GM21825 (cell line): Measurements from ENCODE around the gene RASA1.
"Not testable (repeated sequence)": the region's sequence is repeated elsewhere in the genome, so short reads cannot be mapped to it uniquely, and the experiment has no call there.

Source experiments
- ATAC-seq: cut with Tn5 transposase; IDR thresholded peaks from one replicate; pipeline ENCODE4 v1.9.1; 2021; ENCODE audit warnings: mild to moderate bottlenecking, moderate library complexity; ENCODE audit not compliant: unreplicated experiment

The RASA1 gene

DNA sequence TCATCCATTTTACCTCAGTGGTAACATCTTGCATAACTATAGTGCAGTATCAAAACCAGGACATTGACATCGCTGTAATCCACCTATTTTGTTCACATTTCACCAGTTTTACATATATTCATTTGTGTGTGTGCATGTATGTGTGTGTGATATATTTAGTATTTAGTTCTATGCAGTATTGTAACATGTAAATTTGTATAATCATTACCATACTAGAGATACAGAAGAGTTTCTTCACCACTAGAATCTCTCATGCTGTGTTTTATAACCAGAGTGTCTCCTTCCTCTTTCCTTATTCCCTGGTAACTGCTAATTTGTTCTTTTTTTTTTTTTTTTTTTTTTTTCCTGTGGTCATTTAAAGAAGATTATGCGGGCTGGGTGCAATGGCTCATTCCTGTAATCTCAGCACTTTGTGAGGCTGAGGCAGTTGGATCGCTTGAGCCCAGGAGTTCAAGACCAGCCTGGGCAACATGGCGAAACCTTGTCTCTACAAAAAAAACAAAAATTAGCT, 11.0 kb downstream of the RASA1 start:
- no peak for ATAC-seq

DNA sequence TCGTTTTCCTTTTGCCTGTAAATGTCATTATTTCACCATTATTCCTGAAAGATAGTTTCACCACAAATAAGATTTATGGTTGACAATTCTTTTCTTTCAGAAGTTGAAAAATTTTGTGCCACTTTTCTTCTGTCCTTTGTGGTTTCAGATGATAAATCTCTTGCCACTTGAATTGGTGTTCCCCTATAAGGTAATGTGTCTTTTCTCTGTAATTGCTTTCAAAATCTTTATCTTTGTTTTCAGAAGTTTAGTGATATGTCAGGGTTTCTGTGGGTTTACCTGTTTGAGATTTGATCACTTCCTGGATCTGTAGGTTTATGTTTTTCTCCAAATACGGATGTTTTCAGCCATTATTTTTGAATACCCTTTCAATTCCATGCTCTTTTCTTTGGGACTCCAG, 14.6 kb downstream of the RASA1 start:
- ATAC-seq = no peak

GRCh38 chr5:87287266-87287665, 19.6 kb downstream of the RASA1 start:
- ATAC-seq = not testable (repeated sequence)

- ATAC-seq = no peak
Observed at GRCh38 chr5:87298692-87299362, 31.1 kb downstream of the RASA1 start.

- no peak for ATAC-seq
Observed at GRCh38 chr5:87300176-87300575, 32.5 kb downstream of the RASA1 start.

GRCh38 chr5:87300744-87301143, 33.1 kb downstream of the RASA1 start:
- ATAC-seq = no peak

DNA sequence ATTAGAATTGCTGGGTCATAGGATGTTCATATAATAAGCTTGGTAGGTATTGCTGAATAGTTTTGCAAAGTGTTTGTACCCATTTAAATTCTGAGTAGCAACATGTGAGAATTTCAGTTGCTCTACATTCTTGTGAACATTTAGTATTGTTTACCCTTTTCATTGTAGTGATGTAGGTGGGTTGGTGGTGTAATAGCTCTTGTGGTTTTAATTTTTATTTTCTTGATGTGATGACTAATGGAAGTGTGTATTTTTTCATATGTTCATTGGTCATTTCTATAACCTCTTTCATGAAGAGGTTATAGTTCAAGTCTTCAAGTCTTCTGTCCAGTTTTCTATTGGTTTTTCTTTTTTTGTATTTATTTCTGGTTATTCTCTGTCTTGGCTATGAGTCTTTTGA, 34.4 kb downstream of the RASA1 start:
- ATAC-seq = no peak

DNA sequence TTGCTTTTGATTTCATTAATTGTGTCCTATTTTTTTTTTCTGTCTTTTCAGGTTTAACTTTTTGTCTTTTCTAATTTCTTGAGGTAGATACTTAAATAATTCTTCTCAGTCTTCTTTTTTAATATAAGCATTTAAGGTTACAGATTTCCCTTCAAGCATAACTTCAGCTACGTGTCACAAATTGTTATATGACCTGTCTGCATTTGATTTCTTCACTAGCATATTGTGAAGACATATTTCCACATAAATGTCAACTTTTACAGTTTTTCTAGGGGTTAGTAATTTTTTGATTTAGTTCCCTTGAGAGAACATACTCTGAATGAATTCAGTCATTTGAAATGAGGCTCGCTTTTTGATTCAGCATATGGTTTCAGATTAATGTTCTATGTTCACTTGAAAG, 35.6 kb downstream of the RASA1 start:
- ATAC-seq = no peak

DNA sequence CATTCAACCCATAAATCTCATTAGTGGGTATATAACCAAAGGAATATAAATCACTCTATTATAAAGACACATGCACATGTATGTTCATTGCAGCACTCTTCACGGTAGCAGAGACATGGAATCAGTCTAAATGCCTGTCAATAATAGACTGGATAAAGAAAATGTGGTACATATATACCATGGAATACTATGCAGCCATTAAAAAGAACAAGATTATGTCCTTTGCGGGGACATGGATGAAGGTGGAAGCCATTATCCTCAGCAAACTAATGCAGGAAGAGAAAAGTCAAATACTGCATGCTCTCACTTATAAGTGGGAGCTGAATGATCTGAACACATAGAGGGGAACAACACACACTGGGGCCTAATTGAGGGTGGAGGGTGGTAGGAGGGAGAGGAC, 38.4 kb downstream of the RASA1 start:
- ATAC-seq = not testable (repeated sequence)

DNA sequence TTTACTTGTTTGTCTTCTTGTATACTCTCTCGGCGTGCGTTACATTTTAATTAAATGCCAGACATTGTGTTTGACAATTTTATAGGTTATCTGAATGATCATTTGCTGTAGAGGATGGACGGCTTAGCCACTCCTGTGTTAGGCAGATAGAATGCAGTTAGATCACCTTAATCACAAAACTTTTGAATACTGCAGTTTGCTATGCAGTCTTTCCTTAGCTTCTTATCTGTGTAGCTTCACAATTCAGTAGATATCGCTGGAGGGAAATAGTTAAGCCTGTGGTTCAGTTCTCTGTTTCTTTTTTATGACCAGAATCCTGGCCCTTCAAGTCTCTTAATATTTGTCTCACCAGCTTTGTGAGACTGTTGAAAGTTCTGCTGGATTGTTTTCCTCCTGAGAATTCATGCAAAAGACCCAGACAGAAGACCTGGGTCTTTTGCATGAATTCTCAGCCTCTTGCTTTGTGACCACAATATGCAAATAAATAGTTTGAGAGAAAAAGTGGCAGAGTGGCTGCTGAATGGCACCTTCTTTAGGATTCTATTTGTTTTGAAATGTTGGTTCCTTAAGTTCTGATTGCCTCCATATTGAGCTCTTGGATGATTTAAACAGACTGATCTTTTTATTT, 40.2 kb downstream of the RASA1 start:
- ATAC-seq = peak; percentile 99

- ATAC-seq = no peak
Observed at GRCh38 chr5:87311405-87312279, 44.0 kb downstream of the RASA1 start.

- no peak for ATAC-seq
Observed at GRCh38 chr5:87313216-87313615, 45.5 kb downstream of the RASA1 start.

DNA sequence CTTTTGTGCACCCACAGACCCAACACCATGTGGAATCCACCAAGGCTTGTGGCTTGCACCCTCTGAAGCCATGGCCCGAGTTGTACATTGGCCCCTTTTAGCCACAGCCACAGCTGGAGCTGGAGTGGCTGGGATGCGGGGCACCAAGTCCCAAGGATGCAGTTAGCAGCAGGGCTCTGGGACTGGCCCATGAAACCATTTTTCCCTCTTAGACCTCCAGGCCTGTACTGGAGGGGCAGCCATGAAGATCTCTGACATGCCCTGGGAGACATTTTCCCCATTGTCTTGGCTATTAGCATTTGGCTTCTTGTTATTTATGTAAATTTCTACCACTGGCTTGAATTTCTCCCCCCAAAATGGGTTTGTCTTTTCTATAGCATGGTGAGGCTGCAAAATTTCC, 51.8 kb downstream of the RASA1 start:
- ATAC-seq = no peak

DNA sequence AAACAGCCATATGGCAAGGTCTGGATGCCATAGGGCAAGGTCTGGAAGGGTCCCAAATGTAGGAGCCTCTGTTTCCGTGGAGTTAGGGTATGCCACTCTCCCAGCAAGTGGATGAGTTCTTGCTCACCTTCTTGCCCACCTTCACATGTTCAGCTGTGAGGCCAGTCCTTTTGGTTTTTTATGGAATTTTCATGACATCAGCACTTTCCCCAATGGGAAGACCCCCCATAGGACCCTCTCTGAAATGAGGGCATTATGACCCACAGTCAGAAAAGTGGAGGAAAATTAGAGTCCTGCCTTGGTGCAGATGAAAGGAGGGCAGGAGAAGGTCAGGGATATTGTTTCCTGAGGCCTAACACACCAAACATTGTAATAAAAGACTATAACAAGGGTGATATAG, 53.9 kb downstream of the RASA1 start:
- no peak for ATAC-seq

DNA sequence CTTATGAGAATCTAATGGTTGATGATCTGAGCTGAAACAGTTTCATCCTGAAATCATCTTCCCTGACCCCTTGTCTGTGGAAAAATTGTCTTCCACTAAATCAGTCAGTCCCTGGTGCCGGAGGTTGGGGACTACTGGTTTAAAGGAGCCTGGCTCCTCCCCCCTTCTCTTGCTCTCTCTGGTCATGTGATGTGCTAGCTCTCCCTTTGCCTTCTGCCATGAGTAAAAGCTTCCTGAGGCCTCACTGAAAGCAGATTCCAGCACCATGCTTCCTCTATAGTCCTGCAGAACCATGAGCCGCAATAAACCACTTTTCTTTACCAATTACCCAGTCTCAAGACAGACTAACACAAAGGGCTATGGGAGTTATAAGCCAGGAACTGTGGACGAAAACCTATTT, 54.7 kb downstream of the RASA1 start:
- ATAC-seq = no peak

GRCh38 chr5:87327998-87328397, 60.3 kb downstream of the RASA1 start:
- ATAC-seq = no peak

- no peak for ATAC-seq
Observed at GRCh38 chr5:87329114-87329513, 61.4 kb downstream of the RASA1 start.

- no peak for ATAC-seq
Observed at GRCh38 chr5:87339986-87340385, 72.3 kb downstream of the RASA1 start.

DNA sequence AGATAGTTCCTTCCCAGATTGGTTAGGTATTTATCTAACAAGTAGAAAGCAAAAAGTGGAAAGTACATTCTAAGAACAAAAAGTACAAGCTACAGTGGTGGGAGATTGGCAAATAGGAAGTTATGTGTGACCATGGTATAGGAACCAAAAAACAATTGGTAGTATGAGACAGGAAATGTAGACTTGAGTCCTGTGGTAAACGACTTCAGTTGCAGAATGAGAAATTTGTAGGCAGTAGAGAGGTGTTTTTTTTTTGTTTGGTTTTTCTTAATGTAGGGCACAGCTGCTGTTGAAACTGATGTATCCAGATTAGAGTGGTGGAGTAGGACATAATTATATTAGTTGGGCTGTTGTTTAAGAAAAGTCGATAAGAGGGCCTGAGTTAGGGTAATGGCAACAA, 73.0 kb downstream of the RASA1 start:
- ATAC-seq = peak; percentile 99

DNA sequence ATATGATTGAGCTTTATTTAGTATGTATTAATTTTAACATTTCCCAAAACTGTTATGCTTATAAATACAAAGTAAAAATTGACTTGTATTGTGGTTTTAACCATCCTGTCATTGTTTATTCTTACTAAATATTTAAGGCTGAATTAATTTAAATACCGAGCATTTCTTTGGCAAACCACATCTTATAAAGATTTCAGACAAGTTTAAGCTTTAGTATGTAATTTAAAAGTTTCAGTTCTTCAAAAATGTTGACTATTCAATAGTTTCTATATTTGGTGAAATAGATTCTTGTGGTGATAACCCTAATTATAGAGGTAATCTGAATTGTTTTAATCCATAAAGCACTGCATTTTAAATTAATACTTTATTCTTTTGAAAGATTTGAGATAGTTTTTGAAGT, 79.6 kb downstream of the RASA1 start:
- no peak for ATAC-seq

- no peak for ATAC-seq
Observed at GRCh38 chr5:87347841-87348240, 80.2 kb downstream of the RASA1 start.

DNA sequence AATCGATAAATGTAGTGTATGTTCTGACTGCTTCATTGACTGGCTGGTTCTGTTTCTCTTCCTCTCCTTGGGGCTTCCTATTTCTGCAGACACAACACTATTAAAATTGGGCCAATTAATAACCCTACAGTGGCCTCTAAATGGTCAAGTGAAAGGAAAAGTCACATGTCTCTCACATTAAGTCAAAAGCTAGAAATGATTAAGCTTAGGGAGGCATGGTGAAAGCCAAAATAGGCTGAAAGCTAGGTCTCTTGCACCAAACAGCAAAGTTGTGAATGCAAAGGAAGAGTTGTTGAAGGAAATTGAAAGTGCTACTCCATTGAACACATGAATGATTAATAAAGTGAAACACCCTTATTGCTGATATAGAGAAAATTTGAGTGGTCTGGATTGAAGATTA, 86.8 kb downstream of the RASA1 start:
- peak; percentile 86 for ATAC-seq
